Measurements from ENCODE around the gene HVCN1. TPM values are rescaled to one million over a fixed set of nuclear protein-coding genes. Genes with fewer than 3 reads are reported as not detected.

Gene HVCN1
- total RNA-seq, 2 donors from 2014 or later, result 8.8 to 9.5 TPM

DNA sequence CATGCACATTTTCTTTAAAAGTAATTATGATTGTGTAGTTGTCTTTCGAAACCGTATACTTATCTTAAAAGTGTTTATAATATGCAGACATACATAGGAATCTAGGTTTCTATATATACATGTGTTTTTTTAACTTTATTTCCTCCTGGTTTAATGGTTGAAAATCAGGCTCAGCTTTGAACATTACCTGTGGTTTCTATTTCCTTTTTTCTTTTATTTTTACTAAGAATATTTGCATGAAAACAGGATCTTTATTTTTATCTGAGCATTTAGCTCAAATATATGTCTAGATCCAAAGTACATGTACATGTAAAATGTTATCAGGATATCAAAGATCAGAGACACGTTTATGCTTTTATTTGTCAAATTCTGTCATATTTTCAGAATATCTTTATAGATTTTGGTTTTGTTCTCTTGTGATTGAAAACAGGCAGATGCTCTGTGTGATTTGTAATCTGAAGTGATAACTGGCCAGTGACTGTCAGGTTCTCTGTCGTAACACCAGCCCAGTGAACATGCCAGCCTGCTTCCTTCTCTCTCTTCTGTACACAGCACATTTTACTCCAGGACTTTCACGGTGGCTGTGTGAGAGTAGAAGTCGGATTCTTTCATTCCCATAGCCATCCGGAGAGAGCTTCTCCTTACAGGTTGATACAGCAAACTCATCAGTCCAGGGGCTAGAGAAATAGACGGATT, 61.3 kb downstream of the HVCN1 start:
- TF ChIP-seq, protein P1, sequence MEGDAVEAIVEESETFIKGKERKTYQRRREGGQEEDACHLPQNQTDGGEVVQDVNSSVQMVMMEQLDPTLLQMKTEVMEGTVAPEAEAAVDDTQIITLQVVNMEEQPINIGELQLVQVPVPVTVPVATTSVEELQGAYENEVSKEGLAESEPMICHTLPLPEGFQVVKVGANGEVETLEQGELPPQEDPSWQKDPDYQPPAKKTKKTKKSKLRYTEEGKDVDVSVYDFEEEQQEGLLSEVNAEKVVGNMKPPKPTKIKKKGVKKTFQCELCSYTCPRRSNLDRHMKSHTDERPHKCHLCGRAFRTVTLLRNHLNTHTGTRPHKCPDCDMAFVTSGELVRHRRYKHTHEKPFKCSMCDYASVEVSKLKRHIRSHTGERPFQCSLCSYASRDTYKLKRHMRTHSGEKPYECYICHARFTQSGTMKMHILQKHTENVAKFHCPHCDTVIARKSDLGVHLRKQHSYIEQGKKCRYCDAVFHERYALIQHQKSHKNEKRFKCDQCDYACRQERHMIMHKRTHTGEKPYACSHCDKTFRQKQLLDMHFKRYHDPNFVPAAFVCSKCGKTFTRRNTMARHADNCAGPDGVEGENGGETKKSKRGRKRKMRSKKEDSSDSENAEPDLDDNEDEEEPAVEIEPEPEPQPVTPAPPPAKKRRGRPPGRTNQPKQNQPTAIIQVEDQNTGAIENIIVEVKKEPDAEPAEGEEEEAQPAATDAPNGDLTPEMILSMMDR (conservative IDR thresholded peaks at IDR 0.05), result no peak
- Histone ChIP-seq H3K27ac (ENCODE audit: low read depth, low read length) (no peak overlapping the region), H3K36me3 (ENCODE audit: control insufficient read depth, insufficient read depth, low read length) (peaks cover 4% of the 10 kb centered on the region), H3K27me3 (ENCODE audit: control insufficient read depth, insufficient read depth, low read length, poor library complexity, severe bottlenecking) (no peaks in the 10 kb centered on the region), H3K9me3 (ENCODE audit: control insufficient read depth, low read length) (no peaks in the 10 kb centered on the region), H3K4me3 (ENCODE audit: low read length) (no peak overlapping the region), H3K9ac (ENCODE audit: extremely low read depth, low read length, poor library complexity, severe bottlenecking) (no peak overlapping the region), H3K4me1 (ENCODE audit: control insufficient read depth, insufficient read depth, low read length) (no peaks in the 10 kb centered on the region)
- WGBS, 2 experiments (ENCODE audit: insufficient coverage in 1 of 2, insufficient read length in 1 of 2), result 87% methylated on average over 5 of the region's 8 CpGs; no CpG with 5 or more reads in 1 of the 2 experiments
- H3K9me3 Mint-ChIP-seq, result no peaks in the 10 kb centered on the region
- no peak for DNase-seq
- H3K36me3 Mint-ChIP-seq (ENCODE audit: low read depth), result peaks cover 10% of the 10 kb centered on the region
- no peak overlapping the region for H3K27ac Mint-ChIP-seq
- H3K4me1 Mint-ChIP-seq, result no peaks in the 10 kb centered on the region
- no peak overlapping the region for H3K4me3 Mint-ChIP-seq
- H3K27me3 Mint-ChIP-seq (ENCODE audit: insufficient read depth), result no peaks in the 10 kb centered on the region

DNA sequence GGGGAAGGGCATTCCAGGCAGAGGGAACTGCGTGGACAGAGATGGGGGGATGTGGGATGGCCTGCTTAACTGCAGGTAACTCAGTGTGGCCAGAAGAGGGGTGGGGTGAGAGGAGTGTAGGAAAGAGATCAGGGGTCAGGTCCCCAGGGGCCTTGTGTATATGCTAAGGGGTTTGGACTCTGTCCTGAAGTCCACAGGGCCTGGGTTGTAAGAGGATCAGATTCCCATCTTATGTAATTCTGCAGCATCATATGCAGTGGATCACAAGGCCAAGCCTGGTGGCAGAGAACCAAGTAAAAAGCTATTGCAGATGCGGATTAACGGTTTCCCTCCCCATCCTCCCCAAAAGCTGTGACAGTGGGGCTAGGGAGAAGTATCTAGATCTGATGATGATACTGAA, 66.3 kb downstream of the HVCN1 start:
- Histone ChIP-seq H3K9ac (ENCODE audit: extremely low read depth, low read length, poor library complexity, severe bottlenecking) (no peak overlapping the region), H3K27ac (ENCODE audit: low read depth, low read length) (no peak overlapping the region), H3K36me3 (ENCODE audit: control insufficient read depth, insufficient read depth, low read length) (no peaks in the 10 kb centered on the region), H3K9me3 (ENCODE audit: control insufficient read depth, low read length) (no peaks in the 10 kb centered on the region), H3K27me3 (ENCODE audit: control insufficient read depth, insufficient read depth, low read length, poor library complexity, severe bottlenecking) (no peaks in the 10 kb centered on the region), H3K4me3 (ENCODE audit: low read length) (no peak overlapping the region), H3K4me1 (ENCODE audit: control insufficient read depth, insufficient read depth, low read length) (no peaks in the 10 kb centered on the region)
- Mint-ChIP-seq H3K27me3 (ENCODE audit: insufficient read depth) (no peaks in the 10 kb centered on the region), H3K4me3 (no peak overlapping the region), H3K27ac (no peak overlapping the region), H3K9me3 (no peaks in the 10 kb centered on the region), H3K36me3 (ENCODE audit: low read depth) (no peaks in the 10 kb centered on the region), H3K4me1 (no peaks in the 10 kb centered on the region)
- TF ChIP-seq, protein P1 (conservative IDR thresholded peaks at IDR 0.05), result no peak
- DNase-seq, result no peak
- 94 to 100% methylated on average over 1 to 3 of the region's 3 CpGs for WGBS, 2 experiments (ENCODE audit: insufficient coverage in 1 of 2, insufficient read length in 1 of 2)

DNA sequence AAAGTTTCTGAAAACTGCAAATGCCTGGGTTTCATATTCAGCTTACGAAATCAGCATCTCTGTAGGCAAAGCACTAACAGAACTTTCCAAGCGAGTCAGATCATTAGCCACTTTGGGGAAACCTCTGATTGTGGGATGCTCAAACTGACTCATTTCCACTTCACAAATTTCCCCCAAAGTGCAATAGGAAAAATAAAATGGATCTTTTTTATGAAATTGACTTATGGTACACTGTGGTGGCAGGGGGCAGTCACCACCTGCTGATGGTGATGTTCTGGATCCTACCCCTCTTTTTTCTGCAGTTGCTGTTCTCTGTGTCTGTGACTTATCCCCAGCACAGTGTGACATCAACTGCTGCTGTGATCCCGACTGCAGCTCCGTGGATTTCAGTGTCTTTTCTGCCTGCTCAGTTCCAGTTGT, 69.4 kb downstream of the HVCN1 start:
- TF ChIP-seq, protein P1 (conservative IDR thresholded peaks at IDR 0.05), result no peak
- Histone ChIP-seq H3K27ac (ENCODE audit: low read depth, low read length) (no peak overlapping the region), H3K9ac (ENCODE audit: extremely low read depth, low read length, poor library complexity, severe bottlenecking) (no peak overlapping the region), H3K36me3 (ENCODE audit: control insufficient read depth, insufficient read depth, low read length) (no peaks in the 10 kb centered on the region), H3K4me3 (ENCODE audit: low read length) (no peak overlapping the region), H3K27me3 (ENCODE audit: control insufficient read depth, insufficient read depth, low read length, poor library complexity, severe bottlenecking) (no peaks in the 10 kb centered on the region), H3K4me1 (ENCODE audit: control insufficient read depth, insufficient read depth, low read length) (no peaks in the 10 kb centered on the region), H3K9me3 (ENCODE audit: control insufficient read depth, low read length) (no peaks in the 10 kb centered on the region)
- no peak overlapping the region for H3K4me3 Mint-ChIP-seq
- H3K4me1 Mint-ChIP-seq, result no peaks in the 10 kb centered on the region
- WGBS, 2 experiments (ENCODE audit: insufficient coverage in 1 of 2, insufficient read length in 1 of 2), result 70 to 74% methylated on average over 4 of the region's 4 CpGs
- DNase-seq, result no peak
- peaks cover 3% of the 10 kb centered on the region for H3K36me3 Mint-ChIP-seq (ENCODE audit: low read depth)
- no peaks in the 10 kb centered on the region for H3K27me3 Mint-ChIP-seq (ENCODE audit: insufficient read depth)
- no peak overlapping the region for H3K27ac Mint-ChIP-seq
- H3K9me3 Mint-ChIP-seq, result no peaks in the 10 kb centered on the region
